Endometrium (tissue), 2 donors: ENCODE measurements around the gene KCNH1.
"Not testable (repeated sequence)": the region's sequence is repeated elsewhere in the genome, so short reads cannot be mapped to it uniquely, and the experiment has no call there.

Experiments used
- FAIRE-seq: peaks from 2 replicates; lab custom pipeline; 2012; peaks lifted over from hg19 to GRCh38; lab: Jason Lieb, UNC
- donor health status: control.
- donor health status: control.

The KCNH1 gene

GRCh38 chr1:211009944-211010343 lies 124.0 kb downstream of the KCNH1 start:
- FAIRE-seq = no peak

GRCh38 chr1:211007830-211008229 lies 126.1 kb downstream of the KCNH1 start:
- no peak for FAIRE-seq

GRCh38 chr1:210995931-210996330 lies 138.0 kb downstream of the KCNH1 start:
- not testable (repeated sequence) for FAIRE-seq

- no peak for FAIRE-seq
Observed at GRCh38 chr1:210992837-210993236, 141.1 kb downstream of the KCNH1 start.

- no peak for FAIRE-seq
Observed at GRCh38 chr1:210989905-210990304, 144.0 kb downstream of the KCNH1 start.

- no peak for FAIRE-seq
Observed at GRCh38 chr1:210981490-210981889, 152.5 kb downstream of the KCNH1 start.

GRCh38 chr1:210980082-210980481 lies 153.9 kb downstream of the KCNH1 start:
- FAIRE-seq = no peak

- FAIRE-seq = no peak
Observed at GRCh38 chr1:210978974-210979354, 155.0 kb downstream of the KCNH1 start.

GRCh38 chr1:210978316-210978973 lies 155.5 kb downstream of the KCNH1 start:
- no peak for FAIRE-seq

- no peak for FAIRE-seq
Observed at GRCh38 chr1:210951279-210951678, 182.7 kb downstream of the KCNH1 start.

- not testable (repeated sequence) for FAIRE-seq
Observed at GRCh38 chr1:210949940-210950546, 183.9 kb downstream of the KCNH1 start.

- no peak for FAIRE-seq
Observed at GRCh38 chr1:210949489-210949888, 184.5 kb downstream of the KCNH1 start.

- no peak for FAIRE-seq
Observed at GRCh38 chr1:210949039-210949438, 184.9 kb downstream of the KCNH1 start.

- no peak for FAIRE-seq
Observed at GRCh38 chr1:210944252-210944651, 189.7 kb downstream of the KCNH1 start.

- FAIRE-seq = no peak
Observed at GRCh38 chr1:210942513-210942912, 191.4 kb downstream of the KCNH1 start.

- no peak for FAIRE-seq
Observed at GRCh38 chr1:210940081-210940617, 193.8 kb downstream of the KCNH1 start.

- no peak for FAIRE-seq
Observed at GRCh38 chr1:210938416-210938925, 195.5 kb downstream of the KCNH1 start.

GRCh38 chr1:210937846-210938245 lies 196.1 kb downstream of the KCNH1 start:
- FAIRE-seq = no peak

- no peak for FAIRE-seq
Observed at GRCh38 chr1:210935905-210936304, 198.0 kb downstream of the KCNH1 start.

GRCh38 chr1:210932104-210932503 lies 201.8 kb downstream of the KCNH1 start:
- no peak for FAIRE-seq

- FAIRE-seq = no peak
Observed at GRCh38 chr1:210922666-210923065, 211.3 kb downstream of the KCNH1 start.

GRCh38 chr1:210920716-210921694 lies 212.9 kb downstream of the KCNH1 start:
- no peak for FAIRE-seq
